Gastroesophageal sphincter (tissue), 4 donors: ENCODE data around the gene OSGEPL1. TPM values are rescaled to one million over a fixed set of nuclear protein-coding genes. Genes with fewer than 3 reads are reported as not detected.

Experiments used
- ATAC-seq: fragments of 150-250 bp; one replicate; pipeline ENCODE4 v1.9.1; 2016; ENCODE audit warnings: mild to moderate bottlenecking, moderate library complexity
- H3K27ac ChIP-seq, 4 donors: fragments of 200-600 bp; sonication (generic) in 3 of 4; 1 replicate in 3 of 4; 2 replicates in 1 of 4; pipeline ENCODE4 v1.5.1; 2016 to 2019
- H3K27me3 ChIP-seq: fragments of 200-600 bp; sonication (generic); one replicate; pipeline ENCODE4 v1.5.1; 2019
- H3K36me3 ChIP-seq, 2 donors: fragments of 200-600 bp; sonication (generic); one replicate each; pipeline ENCODE4 v1.5.1; 2019; ENCODE audit warnings: control low read depth in 1 of 2
- H3K4me1 ChIP-seq, 3 donors: fragments of 200-600 bp; sonication (generic); 1 replicate in 2 of 3; 2 replicates in 1 of 3; pipeline ENCODE4 v1.5.1; 2016 to 2019; ENCODE audit warnings: control low read depth in 2 of 3
- H3K4me3 ChIP-seq, 2 donors: fragments of 200-600 bp; sonication (generic); one replicate each; pipeline ENCODE4 v1.5.1; 2019; ENCODE audit warnings: mild to moderate bottlenecking in 1 of 2, moderate library complexity in 1 of 2
- H3K9me3 ChIP-seq, 3 donors: fragments of 200-600 bp; sonication (generic); one replicate each; pipeline ENCODE4 v1.5.1; 2017 to 2019; ENCODE audit warnings: control low read depth in 2 of 3
- CTCF ChIP-seq, 4 experiments: fragments of 200-600 bp in 2 of 4; fragments of 450-650 bp in 2 of 4; sonication (generic) in 1 of 4; IDR thresholded peaks; one replicate each; pipeline ENCODE4 v1.5.1; 2017 to 2019; ENCODE audit warnings: antibody characterized with exemption in 4 of 4, mild to moderate bottlenecking in 2 of 4, moderate library complexity in 2 of 4
- EP300 ChIP-seq: sonication (generic); formaldehyde crosslinking; IDR thresholded peaks from one replicate; pipeline ENCODE4 v1.6.1; 2017; ENCODE audit warnings: antibody characterized with exemption, mild to moderate bottlenecking
- POLR2A ChIP-seq, 2 donors: fragments of 450-650 bp; IDR thresholded peaks; one replicate each; pipeline ENCODE4 v1.6.1; 2017; ENCODE audit warnings: antibody characterized with exemption in 2 of 2, mild to moderate bottlenecking in 2 of 2, moderate library complexity in 1 of 2
- POLR2AphosphoS5 ChIP-seq: sonication (generic); formaldehyde crosslinking; IDR thresholded peaks from one replicate; pipeline ENCODE4 v1.6.1; 2017; ENCODE audit warnings: antibody characterized with exemption
- WGBS, 2 donors: methylation state at CpG; one replicate each; pipeline ENCODE4 v1.1.5; 2018; ENCODE audit warnings: low coverage in 1 of 2; 5-methylcytosine and 5-hydroxymethylcytosine counted together
- total RNA-seq, 4 donors: library from RNA; depleted of rRNA; stranded (reverse); fragments of >200 nt; gene quantifications; one replicate each; pipeline ENCODE4 v1.1.0, GENCODE V29; 2016

The OSGEPL1 gene
- total RNA-seq, 4 donors from 2014 or later: 5.0 to 7.7 (median 6.5) TPM

DNA sequence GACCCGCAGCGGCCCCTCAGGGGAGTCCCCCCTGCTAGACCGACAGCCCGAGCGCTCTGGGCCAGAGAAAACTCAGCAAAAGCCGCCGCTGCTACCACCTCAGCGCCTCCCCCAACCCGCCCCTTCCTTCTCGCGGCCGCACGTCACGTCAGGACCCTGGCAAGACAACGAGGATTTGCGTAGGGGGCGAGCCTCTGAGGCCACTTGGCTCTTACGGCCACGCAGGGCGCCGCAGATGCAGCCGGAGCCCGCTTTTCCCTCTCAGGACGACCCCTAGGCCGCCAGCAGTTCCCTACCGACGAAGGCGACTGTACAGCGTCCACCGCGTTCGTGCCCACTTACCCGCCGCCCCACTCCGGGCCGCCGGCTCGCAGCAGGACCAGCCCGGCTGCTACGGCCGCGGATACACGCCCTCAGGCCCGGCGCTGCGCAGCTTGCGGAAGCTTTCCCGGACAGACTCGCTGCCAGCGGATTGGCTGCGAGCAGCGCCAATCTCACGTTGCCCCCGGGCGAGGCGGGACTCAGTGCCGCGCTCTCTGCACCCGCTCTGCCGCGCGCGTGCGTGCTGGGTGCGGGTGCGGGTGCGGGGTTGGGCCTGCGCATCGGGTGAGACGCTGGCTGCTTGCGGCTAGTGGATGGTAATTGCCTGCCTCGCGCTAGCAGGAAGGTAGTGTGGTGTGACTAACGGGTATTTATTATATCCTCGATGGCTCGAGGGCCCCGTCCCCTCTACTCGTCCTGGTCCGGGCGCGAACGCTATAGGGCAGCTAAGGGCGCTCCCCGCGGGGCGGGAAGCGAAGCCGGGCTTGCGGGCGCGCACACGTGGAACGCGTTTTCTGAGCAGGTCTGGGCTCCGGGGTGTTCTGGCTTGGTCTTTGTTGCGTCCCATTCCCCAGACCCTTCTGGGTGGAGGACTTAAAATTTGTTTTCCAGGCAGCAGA, 21.6 kb upstream of the OSGEPL1 start, which contains the start of the genes ORMDL1 and PMS1:
ORMDL1 (minus strand) TSS at position 413 of the 941 bp plus-strand sequence. CDS start 1,744 bp downstream, outside the sequence.
PMS1 (plus strand) TSS at position 524 of the 941 bp plus-strand sequence. CDS start 7,360 bp downstream, outside the sequence.
- Histone ChIP-seq H3K36me3 (peaks cover 0 to 23% of the 10 kb centered on the region in 2 donors), H3K27me3 (no peaks in the 10 kb centered on the region), H3K4me1 (peaks cover 3 to 49% (median 18%) of the 10 kb centered on the region in 3 donors), H3K4me3 (peak within 1 kb of the TSS; percentile 75 to 77), H3K9me3 (no peaks in the 10 kb centered on the region), H3K27ac (peak within 1 kb of the TSS; percentile 89 to 98 (median 95))
- 0 to 20% methylated on average over 1 to 5 of the region's 96 CpGs for WGBS, 2 donors
- TF ChIP-seq POLR2AphosphoS5 (peak; percentile 86), EP300 (no peak), CTCF (IDR thresholded peaks at IDR 0.05) (peak in 2 of 4 experiments; percentile 3 to 18), POLR2A (IDR thresholded peaks at IDR 0.05) (peak; percentile 91)
- peak; percentile 99 for ATAC-seq

DNA sequence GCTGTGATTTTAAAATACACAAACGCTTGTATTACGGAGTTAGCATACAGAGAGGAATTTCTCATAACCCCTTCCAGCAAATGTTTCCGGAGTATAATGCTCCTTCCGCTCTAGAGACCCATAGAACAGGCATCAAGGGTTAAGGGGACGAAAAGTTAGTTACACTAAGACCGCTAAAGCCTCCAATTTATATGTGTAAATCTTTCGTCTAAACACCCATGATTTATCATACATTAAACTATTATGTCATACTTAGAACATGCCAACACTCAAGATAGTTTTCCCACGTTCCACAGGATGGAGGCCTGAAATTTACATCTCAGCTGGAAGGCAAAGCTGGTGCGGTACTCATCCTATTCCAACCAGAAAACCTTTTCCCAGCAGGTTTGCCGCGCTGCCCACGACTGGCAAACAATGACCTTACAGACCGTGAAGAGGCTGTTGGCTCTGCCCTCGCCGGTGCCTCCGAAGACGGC, 20.9 kb upstream of the OSGEPL1 start:
- TF ChIP-seq POLR2A (IDR thresholded peaks at IDR 0.05) (no peak), POLR2AphosphoS5 (no peak), CTCF (IDR thresholded peaks at IDR 0.05) (no peak), EP300 (no peak)
- H3K27ac ChIP-seq: peak overlapping the region; percentile 89 to 98 (median 95)
- H3K36me3 ChIP-seq: peaks cover 0 to 30% of the 10 kb centered on the region in 2 donors
- WGBS, 2 donors: 0% methylated on average over 8 to 10 of the region's 17 CpGs
- H3K9me3 ChIP-seq: no peaks in the 10 kb centered on the region
- peak overlapping the region; percentile 75 to 77 for H3K4me3 ChIP-seq
- peaks cover 3 to 52% (median 18%) of the 10 kb centered on the region in 3 donors for H3K4me1 ChIP-seq
- no peak for ATAC-seq
- no peaks in the 10 kb centered on the region for H3K27me3 ChIP-seq

GRCh38 chr2:189782221-189782671, 19.7 kb upstream of the OSGEPL1 start:
- Histone ChIP-seq H3K36me3 (peaks cover 0 to 43% of the 10 kb centered on the region in 2 donors), H3K27me3 (no peaks in the 10 kb centered on the region), H3K4me3 (peak overlapping the region in 1 of 2 donors; percentile 75), H3K27ac (peak overlapping the region in 3 of 4 donors; percentile 44 to 97 (median 93)), H3K4me1 (peaks cover 3 to 55% (median 18%) of the 10 kb centered on the region in 3 donors), H3K9me3 (no peaks in the 10 kb centered on the region)
- WGBS, 2 donors: 57 to 64% methylated on average over 3 to 4 of the region's 4 CpGs
- TF ChIP-seq CTCF (IDR thresholded peaks at IDR 0.05) (no peak), POLR2A (IDR thresholded peaks at IDR 0.05) (no peak), EP300 (no peak), POLR2AphosphoS5 (no peak)
- no peak for ATAC-seq

DNA sequence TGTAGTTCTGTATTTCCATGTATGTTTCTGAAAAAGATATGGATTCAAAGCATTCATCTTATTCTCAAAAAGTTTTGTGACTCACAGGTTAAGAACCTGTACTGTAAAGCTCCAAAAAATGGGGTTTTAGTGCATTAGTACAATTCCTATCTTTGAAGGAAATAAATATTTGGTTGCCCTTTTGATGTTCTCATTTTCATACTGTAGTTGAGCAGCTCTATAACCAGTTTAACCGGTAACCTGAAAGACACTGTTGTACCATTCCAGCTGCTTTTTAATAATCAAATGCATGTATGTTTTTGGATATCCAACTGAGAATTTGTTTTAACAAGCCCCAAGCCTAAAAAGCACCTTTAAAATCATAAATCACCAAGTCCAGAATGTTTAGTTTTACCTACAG, 9.6 kb upstream of the OSGEPL1 start:
- TF ChIP-seq EP300: no peak
- no peak for TF ChIP-seq POLR2AphosphoS5
- no peak for TF ChIP-seq POLR2A (IDR thresholded peaks at IDR 0.05)
- TF ChIP-seq CTCF (IDR thresholded peaks at IDR 0.05): no peak
- no peaks in the 10 kb centered on the region for H3K27me3 ChIP-seq
- ATAC-seq: no peak
- H3K27ac ChIP-seq: no peak overlapping the region
- no peaks in the 10 kb centered on the region for H3K9me3 ChIP-seq
- H3K4me3 ChIP-seq: no peak overlapping the region
- 100% methylated on average over 1 of the region's 1 CpG for WGBS, 2 donors
- H3K36me3 ChIP-seq: peaks cover 0 to 90% of the 10 kb centered on the region in 2 donors
- no peaks in the 10 kb centered on the region for H3K4me1 ChIP-seq
